Measurements from ENCODE around the gene GALNT7. TPM values are rescaled to one million over a fixed set of nuclear protein-coding genes. Genes with fewer than 3 reads are reported as not detected.

The GALNT7 gene
- total and polyA plus RNA-seq, 2 of the 13 experiments (the other 11 are each of a cell fraction or from before 2014, with no cell fraction given): 0.08 to 0.13 TPM

DNA sequence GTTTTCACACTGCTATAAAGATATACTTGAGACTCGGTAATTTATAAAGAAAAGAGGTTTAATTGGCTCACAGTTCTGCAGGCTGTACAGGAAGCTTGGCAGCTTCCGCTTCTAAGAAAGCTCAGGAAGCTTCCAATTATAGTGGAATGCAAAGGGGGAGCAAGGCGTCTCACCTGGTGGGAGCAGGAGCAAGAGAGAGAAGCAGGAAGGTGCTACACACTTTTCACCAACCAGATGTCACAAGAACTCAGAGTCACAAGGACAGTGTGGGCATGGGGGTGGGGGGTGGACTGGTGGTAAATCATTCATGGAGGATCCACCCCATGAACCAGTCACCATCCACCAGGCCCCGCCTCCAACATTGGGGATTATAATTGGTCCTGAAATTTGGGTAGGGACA lies 142.8 kb downstream of the GALNT7 start:
- in situ Hi-C loops (cut with HindIII; ENCODE audit: extremely low pct_ligation_motif_present, low pct_unique_long_range_greater_than_20kb): loop anchor here (10.0 kb wide), 1 partner anchor 183 kb away; no protein-coding TSS in a partner anchor
- no peak overlapping the region for H3K9ac ChIP-seq (ENCODE audit: insufficient read depth, low read depth, low read length)
- no TSS peak for BruUV-seq (replicated peaks)
- H3K4me1 ChIP-seq (ENCODE audit: insufficient read depth, low read length): no peaks in the 10 kb centered on the region
- no peaks in the 10 kb centered on the region for H3K9me3 ChIP-seq (ENCODE audit: low read length)
- no peaks in the 10 kb centered on the region for H3K79me2 ChIP-seq (ENCODE audit: insufficient read depth, low read length)
- H2AFZ ChIP-seq (ENCODE audit: low read length): no peak overlapping the region
- no peak overlapping the region for H3K4me2 ChIP-seq (ENCODE audit: low read depth, low read length)
- FAIRE-seq (no peak), ATAC-seq (no peak), DNase-seq (ENCODE audit: low spot score) (no peak)
- H3K27ac ChIP-seq (ENCODE audit: extremely low read length, insufficient read depth, low read length): no peak overlapping the region
- ChIA-PET CTCF (ENCODE audit: low intra/inter-chr PET ratio, low total read pairs) (no interaction called here), POLR2A (no interaction called here)
- 62% methylated on average over 4 of the region's 4 CpGs for WGBS (ENCODE audit: low lambda C conversion rate)
- H3K27me3 ChIP-seq (ENCODE audit: control insufficient read depth in 1 of 2, insufficient read depth in 2 of 2, low read length in 2 of 2): no peaks in the 10 kb centered on the region; a peak in 1 of 5 replicates
- intact Hi-C loops (cut with micrococcal nuclease; ENCODE audit: unreplicated experiment): no loop called here
- H3K4me3 ChIP-seq (replicated peaks in 1 of 3; ENCODE audit: insufficient read depth in 1 of 3, low read depth in 2 of 3, low read length in 3 of 3): no peak overlapping the region
- no peaks in the 10 kb centered on the region for H3K36me3 ChIP-seq (replicated peaks in 1 of 2; ENCODE audit: control insufficient read depth in 1 of 2, insufficient read depth in 2 of 2, low read length in 2 of 2)
- H4K20me1 ChIP-seq (ENCODE audit: insufficient read depth, low read length): no peaks in the 10 kb centered on the region
- no peak for TF ChIP-seq LBX2 (CRISPR knock-in tag; IDR thresholded peaks at IDR 0.05; ENCODE audit: borderline replicate concordance)
- TF ChIP-seq ZNF430 (CRISPR knock-in tag; IDR thresholded peaks at IDR 0.05): no peak
- no peak for TF ChIP-seq ZNF709 (CRISPR knock-in tag; IDR thresholded peaks at IDR 0.05)
- TF ChIP-seq ZNF331 (CRISPR knock-in tag; IDR thresholded peaks at IDR 0.05): no peak
- TF ChIP-seq NFE2 (CRISPR knock-in tag; IDR thresholded peaks at IDR 0.05): no peak
- no peak for TF ChIP-seq TP53 (CRISPR knock-in tag; conservative IDR thresholded peaks at IDR 0.05)
- TF ChIP-seq, protein P1, sequence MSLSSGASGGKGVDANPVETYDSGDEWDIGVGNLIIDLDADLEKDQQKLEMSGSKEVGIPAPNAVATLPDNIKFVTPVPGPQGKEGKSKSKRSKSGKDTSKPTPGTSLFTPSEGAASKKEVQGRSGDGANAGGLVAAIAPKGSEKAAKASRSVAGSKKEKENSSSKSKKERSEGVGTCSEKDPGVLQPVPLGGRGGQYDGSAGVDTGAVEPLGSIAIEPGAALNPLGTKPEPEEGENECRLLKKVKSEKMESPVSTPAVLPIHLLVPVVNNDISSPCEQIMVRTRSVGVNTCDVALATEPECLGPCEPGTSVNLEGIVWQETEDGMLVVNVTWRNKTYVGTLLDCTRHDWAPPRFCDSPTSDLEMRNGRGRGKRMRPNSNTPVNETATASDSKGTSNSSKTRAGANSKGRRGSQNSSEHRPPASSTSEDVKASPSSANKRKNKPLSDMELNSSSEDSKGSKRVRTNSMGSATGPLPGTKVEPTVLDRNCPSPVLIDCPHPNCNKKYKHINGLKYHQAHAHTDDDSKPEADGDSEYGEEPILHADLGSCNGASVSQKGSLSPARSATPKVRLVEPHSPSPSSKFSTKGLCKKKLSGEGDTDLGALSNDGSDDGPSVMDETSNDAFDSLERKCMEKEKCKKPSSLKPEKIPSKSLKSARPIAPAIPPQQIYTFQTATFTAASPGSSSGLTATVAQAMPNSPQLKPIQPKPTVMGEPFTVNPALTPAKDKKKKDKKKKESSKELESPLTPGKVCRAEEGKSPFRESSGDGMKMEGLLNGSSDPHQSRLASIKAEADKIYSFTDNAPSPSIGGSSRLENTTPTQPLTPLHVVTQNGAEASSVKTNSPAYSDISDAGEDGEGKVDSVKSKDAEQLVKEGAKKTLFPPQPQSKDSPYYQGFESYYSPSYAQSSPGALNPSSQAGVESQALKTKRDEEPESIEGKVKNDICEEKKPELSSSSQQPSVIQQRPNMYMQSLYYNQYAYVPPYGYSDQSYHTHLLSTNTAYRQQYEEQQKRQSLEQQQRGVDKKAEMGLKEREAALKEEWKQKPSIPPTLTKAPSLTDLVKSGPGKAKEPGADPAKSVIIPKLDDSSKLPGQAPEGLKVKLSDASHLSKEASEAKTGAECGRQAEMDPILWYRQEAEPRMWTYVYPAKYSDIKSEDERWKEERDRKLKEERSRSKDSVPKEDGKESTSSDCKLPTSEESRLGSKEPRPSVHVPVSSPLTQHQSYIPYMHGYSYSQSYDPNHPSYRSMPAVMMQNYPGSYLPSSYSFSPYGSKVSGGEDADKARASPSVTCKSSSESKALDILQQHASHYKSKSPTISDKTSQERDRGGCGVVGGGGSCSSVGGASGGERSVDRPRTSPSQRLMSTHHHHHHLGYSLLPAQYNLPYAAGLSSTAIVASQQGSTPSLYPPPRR (CRISPR knock-in tag; IDR thresholded peaks at IDR 0.05; ENCODE audit: borderline replicate concordance): no peak
- no peak for TF ChIP-seq ZNF20 (CRISPR knock-in tag; IDR thresholded peaks at IDR 0.05)
- no peak for TF ChIP-seq ZNF136 (CRISPR knock-in tag; IDR thresholded peaks at IDR 0.05; ENCODE audit: low read depth)
- TF ChIP-seq ZNF441 (CRISPR knock-in tag; IDR thresholded peaks at IDR 0.05; ENCODE audit: borderline replicate concordance): no peak
- no peak for TF ChIP-seq SP4 (CRISPR knock-in tag; IDR thresholded peaks at IDR 0.05)
- TF ChIP-seq ZNF281 (CRISPR knock-in tag; IDR thresholded peaks at IDR 0.05; ENCODE audit: borderline replicate concordance): no peak

Data from HepG2 (cell line).